Upper lobe of left lung (tissue), 6 donors: ENCODE measurements around the gene ART1. TPM values are rescaled to one million over a fixed set of nuclear protein-coding genes. Genes with fewer than 3 reads are reported as not detected.
"Not testable (repeated sequence)": the region's sequence is repeated elsewhere in the genome, so short reads cannot be mapped to it uniquely, and the experiment has no call there.

ENCODE experiments used
- ATAC-seq, 2 donors: fragments of 200-7000 bp; cut with Tn5 transposase; one replicate each; pipeline ENCODE4 v1.9.1; 2022; ENCODE audit warnings: mild to moderate bottlenecking in 2 of 2, moderate library complexity in 2 of 2; ENCODE audit not compliant: low FRiP score in 2 of 2
- DNase-seq, 2 donors: peaks; one replicate each; pipeline ENCODE4 v3.0.0-alpha.2; 2019 to 2020
- H3K27ac ChIP-seq, 4 donors: fragments of 200-600 bp; sonication (generic); one replicate each; pipeline ENCODE4 v1.5.1; 2016 to 2019
- H3K27me3 ChIP-seq, 4 donors: fragments of 200-600 bp; sonication (generic); one replicate each; pipeline ENCODE4 v1.5.1; 2017 to 2019
- H3K36me3 ChIP-seq, 4 donors: fragments of 200-600 bp; sonication (generic); one replicate each; pipeline ENCODE4 v1.5.1; 2016 to 2019
- H3K4me1 ChIP-seq, 4 donors: fragments of 200-600 bp; sonication (generic); one replicate each; pipeline ENCODE4 v1.5.1; 2018 to 2019
- H3K4me3 ChIP-seq, 4 donors: fragments of 200-600 bp; sonication (generic); one replicate each; pipeline ENCODE4 v1.5.1; 2017 to 2019; ENCODE audit warnings: mild to moderate bottlenecking in 2 of 4, moderate library complexity in 1 of 4
- H3K9me3 ChIP-seq, 4 donors: fragments of 200-600 bp; sonication (generic); one replicate each; pipeline ENCODE4 v1.5.1; 2018 to 2019
- CTCF ChIP-seq, 6 experiments: fragments of 450-650 bp in 4 of 6; fragments of 200-600 bp in 2 of 6; sonication (generic) in 2 of 6; IDR thresholded peaks; one replicate each; pipeline ENCODE4 v1.5.1; 2016 to 2019; ENCODE audit warnings: antibody characterized with exemption in 6 of 6
- EP300 ChIP-seq, 4 donors: sonication (generic); formaldehyde crosslinking; IDR thresholded peaks; one replicate each; pipeline ENCODE4 v1.5.1; 2017; ENCODE audit warnings: antibody characterized with exemption in 4 of 4, control low read depth in 2 of 4
- POLR2A ChIP-seq, 4 donors: fragments of 450-650 bp; IDR thresholded peaks; one replicate each; pipeline ENCODE4 v1.5.1; 2016 to 2017; ENCODE audit warnings: antibody characterized with exemption in 4 of 4, mild to moderate bottlenecking in 2 of 4
- POLR2AphosphoS5 ChIP-seq, 2 donors: sonication (generic); formaldehyde crosslinking; IDR thresholded peaks; one replicate each; pipeline ENCODE4 v1.5.1; 2017; ENCODE audit warnings: antibody characterized with exemption in 2 of 2
- WGBS, 2 donors: methylation state at CpG; one replicate each; pipeline ENCODE4 v1.1.5; 2017 to 2018; 5-methylcytosine and 5-hydroxymethylcytosine counted together
- total RNA-seq, 6 donors: library from RNA; depleted of rRNA in 4 of 6; stranded (reverse); fragments of >200 nt in 4 of 6; gene quantifications; one replicate each; pipeline versions ENCODE4 v1.1.0 to v1.2.1, GENCODE V29; 2016 to 2021
- donor health status: DM: no; HTN: no; CAD: no; lungs with moderate emphysema.
- donor health status: DM: no; HTN: yes; CAD: no; lungs with severe emphysema.

Gene ART1
- total RNA-seq, 6 donors from 2014 or later: 0.61 to 1.9 (median 1.2) TPM; not detected in 2

- no peak overlapping the region for H3K27ac ChIP-seq
- WGBS, 2 donors: 96 to 100% methylated on average over 8 to 14 of the region's 14 CpGs
- TF ChIP-seq EP300 (IDR thresholded peaks at IDR 0.05) (no peak), POLR2AphosphoS5 (IDR thresholded peaks at IDR 0.05) (no peak), CTCF (IDR thresholded peaks at IDR 0.05) (no peak), POLR2A (IDR thresholded peaks at IDR 0.05) (no peak)
- no peaks in the 10 kb centered on the region for H3K9me3 ChIP-seq
- no peaks in the 10 kb centered on the region for H3K27me3 ChIP-seq
- DNase-seq: peak in 1 of 2 donors; percentile 73
- peaks cover 12 to 21% (median 18%) of the 10 kb centered on the region in 4 donors for H3K4me1 ChIP-seq
- no peak for ATAC-seq
- H3K36me3 ChIP-seq: no peaks in the 10 kb centered on the region
- no peak overlapping the region for H3K4me3 ChIP-seq
Measured at GRCh38 chr11:3639841-3640240, 5.1 kb upstream of the ART1 start.

GRCh38 chr11:3641191-3641590 is 3.7 kb upstream of the ART1 start:
- no peaks in the 10 kb centered on the region for H3K36me3 ChIP-seq
- H3K4me3 ChIP-seq: no peak overlapping the region
- WGBS, 2 donors: 67 to 79% methylated on average over 6 to 8 of the region's 8 CpGs
- TF ChIP-seq POLR2A (IDR thresholded peaks at IDR 0.05) (no peak), EP300 (IDR thresholded peaks at IDR 0.05) (no peak), CTCF (IDR thresholded peaks at IDR 0.05) (no peak), POLR2AphosphoS5 (IDR thresholded peaks at IDR 0.05) (no peak)
- no peaks in the 10 kb centered on the region for H3K9me3 ChIP-seq
- ATAC-seq: no peak
- peak overlapping the region in 1 of 4 donors; percentile 80 for H3K27ac ChIP-seq
- no peak for DNase-seq
- no peaks in the 10 kb centered on the region for H3K27me3 ChIP-seq
- peaks cover 12 to 21% (median 18%) of the 10 kb centered on the region in 4 donors for H3K4me1 ChIP-seq

GRCh38 chr11:3641701-3642070 is 3.2 kb upstream of the ART1 start, which contains the start of gene ART5:
ART5 (minus strand) TSS chr11:3641992; CDS start chr11:3641862, 130 bp downstream.
- Histone ChIP-seq H3K4me1 (peaks cover 12 to 21% (median 18%) of the 10 kb centered on the region in 4 donors), H3K27ac (peak within 1 kb of the TSS in 3 of 4 donors; percentile 59 to 80 (median 65)), H3K36me3 (no peaks in the 10 kb centered on the region), H3K4me3 (peak within 1 kb of the TSS; percentile 23 to 67 (median 58)), H3K9me3 (no peaks in the 10 kb centered on the region), H3K27me3 (no peaks in the 10 kb centered on the region)
- TF ChIP-seq POLR2A (IDR thresholded peaks at IDR 0.05): no peak
- no peak for TF ChIP-seq EP300 (IDR thresholded peaks at IDR 0.05)
- TF ChIP-seq POLR2AphosphoS5 (IDR thresholded peaks at IDR 0.05): no peak
- no peak for TF ChIP-seq CTCF (IDR thresholded peaks at IDR 0.05)
- WGBS, 2 donors: 28 to 37% methylated on average over 16 of the region's 21 CpGs
- ATAC-seq (no peak), DNase-seq (no peak)

- no peaks in the 10 kb centered on the region for H3K27me3 ChIP-seq
- H3K4me3 ChIP-seq: peak overlapping the region; percentile 23 to 67 (median 58)
- DNase-seq (peak; percentile 86 to 95), ATAC-seq (peak; percentile 87 to 96)
- peaks cover 12 to 21% (median 18%) of the 10 kb centered on the region in 4 donors for H3K4me1 ChIP-seq
- peak overlapping the region in 3 of 4 donors; percentile 59 to 80 (median 65) for H3K27ac ChIP-seq
- WGBS, 2 donors: 2% methylated on average over 43 of the region's 55 CpGs; no CpG with 5 or more reads in 1 of the 2 donors
- no peaks in the 10 kb centered on the region for H3K9me3 ChIP-seq
- H3K36me3 ChIP-seq: no peaks in the 10 kb centered on the region
- TF ChIP-seq POLR2A (IDR thresholded peaks at IDR 0.05) (peak in 2 of 4 donors; percentile 35 to 60), EP300 (IDR thresholded peaks at IDR 0.05) (no peak), POLR2AphosphoS5 (IDR thresholded peaks at IDR 0.05) (peak in 1 of 2 donors; percentile 34), CTCF (IDR thresholded peaks at IDR 0.05) (no peak)
Measured at GRCh38 chr11:3642071-3642951, 2.6 kb upstream of the ART1 start.

GRCh38 chr11:3643102-3643546 is 1.8 kb upstream of the ART1 start:
- DNase-seq, H3K27ac ChIP-seq, H3K27me3 ChIP-seq, H3K9me3 ChIP-seq, H3K36me3 ChIP-seq, ATAC-seq: not testable (repeated sequence)
- 55 to 62% methylated on average over 11 of the region's 11 CpGs for WGBS, 2 donors
- H3K4me3 ChIP-seq: peak overlapping the region in 3 of 4 donors; percentile 51 to 67 (median 65)
- H3K4me1 ChIP-seq: peaks cover 12 to 21% (median 18%) of the 10 kb centered on the region in 4 donors
